NCI-H446 treated with DMSO at 0.1 percent for 48 hours (cell line): ENCODE results near the gene HBEGF.

Experiments used
- DNase-seq: peaks from one replicate; lab custom pipeline; 2025; lab: John Stamatoyannopoulos, UW

Gene HBEGF

GRCh38 chr5:140336388-140336787 lies 10.0 kb downstream of the HBEGF start:
- DNase-seq: no peak

DNA sequence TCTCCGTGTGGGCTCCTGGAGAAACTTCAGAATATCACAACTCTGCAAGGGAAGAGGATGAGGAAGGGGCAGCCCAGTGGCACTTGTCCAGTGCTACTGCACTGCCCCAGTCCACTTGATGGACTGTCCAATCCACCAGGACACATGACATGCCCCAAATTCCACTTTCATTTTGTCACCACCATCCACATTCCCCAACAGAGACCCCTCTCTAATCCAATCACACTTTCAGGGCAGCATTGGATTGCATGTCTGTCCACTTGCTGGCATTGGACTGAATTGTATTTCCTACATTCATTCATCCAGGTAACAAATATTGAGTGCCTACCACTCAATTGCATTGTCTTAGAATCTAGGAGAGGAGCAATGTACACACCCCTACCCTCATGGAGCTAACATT lies 14.8 kb downstream of the HBEGF start:
- DNase-seq: no peak

DNA sequence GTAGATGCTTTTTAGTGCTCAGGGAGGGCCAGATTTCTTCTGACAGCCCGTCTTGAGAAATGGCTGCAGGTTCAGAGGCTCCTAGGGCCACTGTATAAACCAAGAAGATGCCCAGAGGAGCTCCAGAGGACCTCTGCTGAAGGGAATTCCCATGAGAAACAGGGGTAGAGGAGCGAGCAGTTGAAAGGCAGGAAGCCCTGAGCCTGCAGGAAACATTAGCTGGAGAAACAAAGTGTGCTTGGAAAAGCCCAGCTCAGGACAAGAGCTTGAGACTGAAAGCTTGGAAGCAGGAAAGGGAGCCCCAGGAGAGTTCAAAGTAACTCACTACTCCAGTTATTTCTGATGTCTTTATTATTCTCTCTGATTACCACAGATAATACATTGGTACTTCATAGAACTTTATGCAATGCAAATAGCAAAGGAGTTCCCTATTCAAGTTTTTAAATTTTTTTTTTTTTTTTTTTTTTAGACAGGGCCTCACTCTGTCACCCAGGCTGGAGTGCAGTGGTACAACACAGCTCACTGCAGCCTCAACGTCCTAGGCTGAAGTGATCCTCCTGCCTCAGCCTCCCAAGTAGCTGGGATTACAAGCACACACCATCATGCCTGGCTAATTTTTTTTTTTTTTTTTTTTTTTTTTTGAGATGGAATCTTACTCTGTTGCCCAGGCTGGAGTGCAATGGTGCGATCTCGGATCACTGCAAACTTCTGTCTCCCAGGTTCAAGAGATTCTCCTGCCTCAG lies 16.5 kb downstream of the HBEGF start:
- no peak for DNase-seq

- DNase-seq: no peak
These were observed 18.2 kb downstream of the HBEGF start for GRCh38 chr5:140328036-140328764.

DNA sequence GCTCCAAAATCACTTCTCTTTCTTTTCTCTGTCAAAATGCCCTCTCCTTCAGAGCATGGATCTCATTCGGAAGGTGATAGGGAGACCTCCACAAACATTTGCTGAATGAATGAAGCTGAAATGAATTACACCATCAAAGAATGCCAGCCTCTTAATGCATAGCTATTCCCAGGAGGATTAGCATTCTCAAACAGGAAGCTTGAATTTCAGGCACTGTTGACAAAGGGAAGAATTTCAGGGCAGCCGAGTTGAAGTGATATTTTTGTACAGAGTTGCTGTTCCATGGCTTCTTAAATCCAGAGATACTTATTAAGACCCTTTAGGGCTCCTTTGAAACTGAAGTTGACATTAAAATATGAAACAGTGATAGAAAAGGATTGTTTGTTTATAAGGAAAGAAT lies 18.8 kb downstream of the HBEGF start:
- no peak for DNase-seq

DNA sequence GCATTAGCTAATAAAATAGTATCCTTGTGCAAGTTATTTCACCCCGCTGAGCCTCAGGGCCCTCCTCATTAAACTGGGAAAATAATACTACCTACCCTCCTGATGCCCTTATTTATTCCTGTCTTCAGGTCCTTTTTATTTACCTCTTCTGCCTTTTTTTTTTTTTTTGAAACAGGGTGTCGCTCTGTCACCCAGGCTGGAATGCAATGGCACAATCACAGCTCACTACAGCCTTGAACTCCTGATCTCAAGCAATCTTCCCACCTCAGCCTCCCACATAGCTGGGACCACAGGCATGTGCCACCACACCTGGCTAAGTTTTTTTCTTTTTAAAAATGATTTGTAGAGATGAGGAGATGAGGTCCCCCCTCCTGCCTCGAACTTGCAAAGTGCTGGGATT lies 20.9 kb downstream of the HBEGF start:
- DNase-seq: no peak

- DNase-seq: no peak
These were observed 21.7 kb downstream of the HBEGF start for GRCh38 chr5:140324617-140325241.

GRCh38 chr5:140324041-140324600 lies 22.3 kb downstream of the HBEGF start:
- no peak for DNase-seq

DNA sequence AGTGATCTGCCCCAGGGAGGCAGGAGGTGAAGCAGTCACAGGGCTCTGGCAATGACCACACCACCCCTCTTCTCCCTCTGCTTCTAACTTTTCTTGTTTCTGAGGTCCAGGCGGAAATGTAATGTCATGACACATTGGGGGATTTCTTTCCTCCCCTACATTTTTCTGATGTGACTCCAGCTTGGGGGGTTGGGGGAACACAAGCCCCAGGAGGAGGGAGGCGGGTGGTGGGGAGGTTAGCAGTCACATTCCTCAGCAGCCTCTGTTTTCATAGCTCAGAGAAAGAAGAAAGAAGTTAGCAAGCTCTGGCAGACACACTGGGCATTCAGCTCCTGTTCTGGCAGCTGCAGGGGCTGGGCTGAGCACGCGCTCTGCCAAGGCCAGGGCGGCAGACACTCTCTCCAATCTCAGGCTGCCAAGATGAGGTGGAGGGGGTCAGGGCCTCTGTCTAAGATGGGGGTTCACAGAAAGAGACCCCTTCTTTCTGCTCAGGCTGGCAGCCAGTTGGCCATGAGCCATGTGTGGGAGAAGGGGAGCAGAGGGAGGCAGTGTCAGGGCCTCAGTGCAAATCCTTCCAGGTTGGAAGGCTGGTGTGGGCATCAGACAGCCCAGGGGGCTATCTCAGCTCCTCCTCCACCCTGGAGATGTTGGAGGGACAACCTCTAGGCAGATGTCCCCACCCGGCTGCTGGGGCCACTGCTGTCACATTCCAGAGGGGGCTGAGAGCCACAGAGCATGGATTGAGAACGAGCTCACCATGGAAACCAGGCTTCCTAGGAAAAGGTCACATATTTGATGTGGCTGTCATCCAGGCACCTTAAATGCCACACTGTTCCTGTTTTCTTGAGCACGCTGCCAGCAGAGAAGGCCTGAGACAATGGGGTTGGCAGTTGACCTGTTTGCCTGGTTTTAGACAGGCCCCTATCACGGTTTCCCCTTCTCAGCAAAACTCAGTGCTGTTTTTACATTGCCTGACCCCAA lies 23.4 kb downstream of the HBEGF start:
- DNase-seq: no peak

DNA sequence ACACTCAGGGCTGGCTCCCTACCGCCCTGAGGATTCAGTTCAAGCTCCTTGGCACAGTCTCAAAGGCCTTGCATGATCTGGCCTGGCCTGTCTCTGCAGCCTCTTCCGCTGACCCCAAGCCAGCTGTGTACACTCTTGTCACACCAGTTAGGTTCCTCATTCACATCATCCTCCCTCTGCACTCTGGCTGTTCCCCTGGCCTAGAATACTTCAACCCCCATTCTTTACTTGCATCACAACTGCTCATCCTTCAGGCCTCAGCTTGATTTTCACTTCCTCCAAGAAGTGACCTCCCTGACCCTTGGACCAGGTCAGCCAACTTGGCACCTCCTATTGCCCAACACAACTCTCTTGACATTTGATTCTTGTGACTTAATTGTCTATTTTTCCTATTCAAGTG lies 24.6 kb downstream of the HBEGF start:
- DNase-seq: no peak

DNA sequence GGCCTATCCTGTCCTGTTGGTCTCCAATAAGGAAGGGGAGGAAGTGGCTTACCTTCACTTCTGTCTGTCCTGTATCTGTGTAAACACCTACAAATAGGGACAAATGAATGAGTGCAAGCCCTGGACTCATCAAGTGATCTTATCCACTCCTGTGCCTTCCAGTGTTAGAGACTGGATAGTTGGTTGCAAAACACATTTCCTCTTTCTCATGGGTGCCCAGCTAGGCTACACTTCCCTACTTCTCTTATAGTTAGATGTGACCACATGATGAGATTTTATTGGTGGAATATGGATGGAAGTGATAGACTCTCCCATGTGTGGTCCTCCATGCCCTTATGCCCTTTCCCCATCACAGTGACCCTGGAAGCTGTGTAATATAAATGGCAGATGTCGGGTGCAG lies 26.6 kb downstream of the HBEGF start:
- no peak for DNase-seq

DNA sequence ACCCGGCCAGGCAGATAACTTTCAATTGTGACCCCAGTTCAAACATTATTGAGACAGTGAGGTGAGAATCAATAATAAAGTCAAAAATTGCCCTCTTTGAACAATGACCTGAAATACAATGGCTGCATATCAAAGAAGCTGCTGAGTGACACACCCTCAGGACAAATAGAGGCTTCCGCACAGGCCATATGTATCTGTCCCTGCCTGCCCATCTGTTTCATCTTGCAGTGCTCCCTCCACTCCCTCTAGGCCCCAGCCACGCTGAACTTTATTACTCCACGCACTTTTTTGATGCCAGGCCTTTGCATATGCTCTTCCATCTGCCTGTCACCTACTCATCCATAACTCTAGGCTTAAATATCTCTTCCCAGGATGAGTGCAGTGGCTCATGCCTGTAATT lies 27.6 kb downstream of the HBEGF start:
- DNase-seq: no peak

DNA sequence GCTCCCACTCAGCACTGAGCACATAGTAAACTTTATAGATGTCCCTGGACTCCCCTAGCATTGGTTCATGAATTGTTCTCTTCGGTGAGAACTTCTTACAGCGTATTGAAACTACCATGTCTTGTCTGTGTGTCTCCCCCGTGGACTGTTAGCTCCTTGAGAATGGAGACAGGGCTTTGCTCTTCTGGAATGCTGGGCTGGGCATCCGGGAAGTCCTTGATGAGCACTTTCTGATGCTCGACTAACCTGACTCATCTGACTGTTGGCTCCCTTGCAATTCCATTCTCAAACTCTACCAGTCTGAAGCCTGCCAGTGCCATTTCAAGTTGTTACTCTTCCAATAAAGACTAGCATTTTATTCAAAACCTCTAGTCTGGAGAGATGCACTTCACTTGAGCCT lies 28.5 kb downstream of the HBEGF start:
- DNase-seq: no peak

DNA sequence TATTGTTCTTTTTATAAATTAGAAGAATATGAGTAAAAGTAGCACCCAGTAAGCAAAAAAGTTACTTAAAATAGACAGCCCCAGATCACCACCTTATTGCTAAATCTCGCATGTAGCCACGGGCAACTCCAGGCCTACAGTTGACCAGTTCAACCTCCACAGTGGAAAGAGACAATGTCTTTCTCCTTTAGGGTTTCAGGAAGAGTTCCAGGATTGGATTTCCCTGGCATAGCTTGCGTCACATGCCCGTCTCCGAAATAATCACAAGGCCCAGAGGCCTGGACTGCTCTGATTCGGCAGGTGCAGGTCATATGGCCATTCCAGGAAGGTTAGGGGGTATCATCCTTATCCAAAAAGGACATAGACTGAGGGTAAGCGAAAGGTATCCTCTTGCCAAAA lies 33.6 kb downstream of the HBEGF start:
- no peak for DNase-seq

DNA sequence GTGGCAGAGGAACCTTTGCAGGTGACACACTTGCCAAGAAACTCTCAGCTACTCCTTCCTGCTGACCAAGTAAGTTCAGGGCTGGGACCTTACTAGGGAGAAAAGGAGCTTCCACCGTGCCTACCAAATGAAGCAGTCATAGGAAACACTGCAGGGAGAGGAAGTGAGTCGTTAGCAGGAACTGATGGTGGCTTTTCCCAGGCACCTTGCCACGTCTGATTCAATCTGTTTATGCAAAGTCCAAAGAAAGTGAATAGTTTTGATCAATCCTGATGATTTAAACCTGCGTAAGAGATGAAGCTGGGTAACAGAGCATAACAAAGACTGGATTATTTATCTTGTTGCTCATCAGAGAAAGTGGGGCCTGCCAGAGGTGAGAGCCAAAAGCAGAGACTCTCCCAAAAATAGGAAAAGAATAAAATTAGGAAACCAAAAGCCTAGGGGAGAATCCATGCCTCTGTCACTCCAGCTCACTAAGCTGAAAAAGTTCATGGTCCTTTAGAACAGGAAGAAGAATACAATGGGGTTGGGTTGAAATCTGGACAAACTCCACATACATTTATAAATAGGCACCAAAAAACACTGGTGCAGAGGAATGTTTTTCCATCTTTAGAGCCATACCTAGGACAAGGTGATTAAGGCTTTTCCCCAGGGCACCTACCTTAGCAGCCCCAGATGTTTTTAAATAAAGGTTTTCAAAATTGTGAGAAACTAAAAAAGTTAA lies 34.2 kb downstream of the HBEGF start:
- DNase-seq: no peak

DNA sequence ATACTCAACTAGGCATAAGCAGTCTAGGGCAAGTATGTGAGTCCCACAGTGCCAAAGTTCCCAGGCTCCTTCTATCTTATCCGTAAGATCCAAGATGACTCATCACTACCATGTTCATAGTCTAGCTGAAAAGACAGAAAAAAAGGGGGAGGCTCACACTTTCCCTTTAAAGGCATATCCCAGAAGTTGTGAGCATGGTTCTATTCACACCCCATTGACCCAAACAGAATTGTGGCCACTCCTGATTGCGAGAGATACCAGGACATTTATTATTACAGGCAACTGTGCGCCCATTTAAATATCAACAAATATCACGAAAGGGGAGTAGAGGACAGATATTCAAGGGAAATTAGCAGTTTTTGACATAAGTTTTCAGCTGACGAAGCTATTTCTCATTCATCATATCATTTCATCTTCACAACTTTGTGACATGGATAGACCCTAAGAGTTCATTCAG lies 35.4 kb downstream of the HBEGF start:
- no peak for DNase-seq

DNA sequence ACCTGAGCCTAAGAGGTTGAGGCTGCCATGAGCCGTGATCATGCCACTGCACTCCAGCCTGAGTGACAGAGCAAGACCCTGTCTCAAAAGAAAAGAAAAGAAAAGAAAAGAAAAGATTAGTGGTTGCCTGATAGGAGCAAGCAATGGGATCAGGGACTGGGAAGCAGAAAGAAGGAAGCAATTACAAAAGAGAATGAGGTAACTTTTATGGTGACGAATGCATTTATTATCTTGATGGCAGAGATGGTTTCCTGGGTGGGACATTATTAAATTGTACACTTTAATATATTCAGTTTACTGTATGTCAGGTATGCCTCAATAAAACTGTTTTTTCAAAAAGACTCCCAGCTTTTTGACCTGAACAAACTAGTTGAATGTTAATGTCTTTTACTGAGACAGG lies 36.0 kb downstream of the HBEGF start:
- no peak for DNase-seq

DNA sequence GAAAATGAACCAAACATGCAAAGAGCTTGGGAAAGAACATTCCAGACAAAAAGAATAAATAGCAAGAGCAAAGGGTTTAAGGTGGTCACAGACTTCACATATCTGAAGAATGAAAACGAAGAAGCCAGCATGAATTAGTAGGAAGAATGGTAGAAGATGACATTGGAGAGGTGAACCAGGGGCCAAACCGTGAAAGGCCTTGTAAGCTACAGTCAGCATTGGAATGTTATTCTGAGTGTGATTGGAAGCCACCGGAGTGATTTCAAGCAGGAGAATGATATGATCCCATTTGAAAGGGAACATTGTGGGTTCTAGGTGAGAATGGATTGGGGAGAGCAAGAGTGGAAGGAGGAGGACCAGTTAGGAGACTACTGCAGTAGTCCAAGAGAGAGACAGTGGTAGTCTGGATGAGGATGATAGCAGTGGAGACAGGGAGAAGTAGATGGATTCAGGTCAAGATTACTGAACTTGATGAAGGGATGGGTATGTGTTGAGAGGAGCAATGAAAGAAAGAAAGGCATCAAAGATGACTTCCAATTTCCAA lies 36.6 kb downstream of the HBEGF start:
- no peak for DNase-seq

DNA sequence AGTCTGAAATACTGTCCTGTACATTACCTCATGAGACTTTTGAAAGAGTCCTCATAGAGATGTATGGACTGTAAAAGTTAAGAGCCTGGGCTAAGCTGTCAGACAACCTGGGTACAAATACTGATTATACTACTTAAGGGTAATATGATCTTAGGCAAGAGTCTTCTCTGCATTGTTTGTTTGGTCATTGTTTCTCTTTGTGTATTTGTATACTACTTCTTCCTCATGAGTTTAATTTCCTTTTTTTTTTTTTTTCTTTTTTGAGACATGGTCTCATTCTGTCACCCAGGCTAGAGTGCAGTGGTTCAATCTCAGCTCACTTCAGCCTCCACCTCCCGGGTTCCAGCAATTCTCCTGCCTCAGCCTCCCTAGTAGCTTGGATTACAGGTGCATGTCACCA lies 40.9 kb downstream of the HBEGF start:
- DNase-seq: no peak

DNA sequence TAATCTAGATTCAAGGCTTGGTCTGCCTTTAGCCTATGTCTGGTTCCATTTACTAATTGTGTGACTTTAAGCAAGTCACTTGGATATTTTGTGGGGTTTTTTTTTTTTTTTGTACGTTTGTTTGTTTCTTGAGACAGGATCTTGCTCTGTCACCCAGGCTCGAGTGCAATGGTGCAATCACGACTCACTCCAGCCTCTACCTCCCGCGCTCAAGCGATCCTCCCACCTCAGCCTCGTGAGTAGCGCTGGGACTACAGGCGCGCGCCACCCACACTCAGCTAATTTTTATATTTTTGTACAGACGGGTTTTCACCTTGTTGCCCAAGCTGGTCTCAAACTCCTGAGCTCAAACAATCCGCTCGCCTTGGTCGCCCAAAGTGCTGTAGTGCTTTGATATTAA lies 42.4 kb downstream of the HBEGF start:
- DNase-seq: no peak
